EL (cell line): ENCODE measurements around the gene TGM1.

Source experiments
- DNase-seq: peaks from one replicate; pipeline ENCODE4 v3.0.0-alpha.2; 2016

TGM1 gene

DNA sequence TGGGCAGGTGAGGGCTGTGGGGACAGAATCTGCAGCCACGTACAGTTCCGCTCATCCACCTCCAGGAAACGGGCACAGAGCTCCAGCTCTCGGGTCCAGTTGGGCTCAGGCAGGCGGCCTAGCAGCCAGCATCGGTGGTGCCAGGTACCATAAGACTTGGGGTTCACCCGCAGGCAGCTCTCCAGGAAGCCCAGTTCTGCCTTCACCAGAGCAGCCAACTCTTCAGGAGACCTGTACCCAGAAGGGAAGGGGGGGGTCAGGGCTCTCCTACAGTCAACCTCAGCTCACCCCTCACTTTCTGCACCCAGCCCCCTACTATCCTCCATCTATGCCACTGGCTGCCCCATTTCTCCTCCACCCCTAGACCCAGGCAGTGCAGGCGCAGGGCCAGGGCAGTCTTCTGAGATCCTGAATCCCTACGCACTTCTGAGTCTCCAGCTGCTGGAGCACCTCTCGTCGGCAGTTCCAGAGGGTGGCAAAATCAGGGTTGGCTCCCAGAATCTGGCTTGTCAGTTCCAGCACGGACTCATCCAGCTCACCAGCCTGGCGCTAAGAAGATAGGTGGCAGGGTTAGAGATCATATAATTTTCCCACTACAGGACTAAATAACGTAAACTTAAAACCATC is 7.0 kb upstream of the TGM1 start:
- no peak for DNase-seq

DNA sequence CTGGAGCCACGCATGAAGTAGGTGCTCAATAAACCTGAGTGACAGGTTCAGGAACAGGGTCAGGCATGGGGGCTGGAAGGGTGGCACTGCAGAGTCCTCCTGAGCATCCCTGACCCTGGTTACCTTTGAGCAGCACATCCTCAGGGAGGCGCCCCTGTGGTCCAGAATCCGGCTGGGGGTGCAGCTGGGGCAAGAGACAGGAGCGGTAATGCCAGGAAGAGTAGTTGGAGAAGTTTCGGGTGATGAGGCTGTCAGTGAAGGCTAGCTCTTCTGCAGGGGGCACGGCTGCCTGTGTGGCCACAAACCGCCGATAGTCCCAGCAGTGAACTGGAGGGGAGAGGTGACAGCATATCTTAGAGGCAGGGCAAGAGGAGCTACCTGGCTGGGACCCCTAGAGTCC is 6.4 kb upstream of the TGM1 start:
- DNase-seq, result no peak

DNA sequence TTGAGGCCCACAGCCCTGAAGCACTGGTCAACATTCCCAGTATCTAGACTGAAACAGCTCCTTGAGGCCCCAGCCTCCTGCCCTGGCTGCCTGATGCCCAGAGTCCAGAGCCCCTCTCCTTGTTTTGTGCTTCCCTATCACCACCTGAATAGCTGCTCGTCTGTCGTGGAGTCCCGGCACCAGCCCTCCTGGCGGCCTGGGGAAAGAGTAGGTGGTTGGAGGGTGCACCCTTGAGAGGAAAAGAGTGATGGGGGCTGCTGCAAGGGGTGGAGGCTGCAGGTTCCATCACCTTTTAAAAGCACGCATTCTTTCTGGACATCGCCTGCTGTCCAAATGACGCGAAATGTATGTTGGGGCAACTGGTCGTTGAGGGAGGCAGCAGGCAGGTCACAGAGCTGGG is 5.2 kb upstream of the TGM1 start:
- no peak for DNase-seq

DNA sequence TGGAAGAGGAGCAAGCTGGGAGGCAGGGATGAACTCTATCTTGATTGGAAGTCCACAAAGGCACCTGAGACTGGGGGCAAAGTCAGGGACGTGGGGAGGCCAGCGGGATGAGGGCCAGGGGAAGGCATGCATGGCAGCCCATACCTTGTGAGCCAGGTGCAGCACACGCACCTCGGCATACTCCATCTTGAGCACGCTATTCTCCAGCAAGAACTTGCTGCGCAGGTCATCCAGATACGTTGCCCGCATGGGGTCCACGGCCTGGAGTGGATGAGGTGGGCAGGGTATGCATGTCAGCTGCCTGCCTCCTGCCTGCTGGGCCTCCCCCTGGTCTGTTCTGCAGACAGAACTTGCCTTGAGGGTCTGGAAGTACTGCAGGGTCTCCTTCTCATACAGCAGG is 4.5 kb upstream of the TGM1 start:
- no peak for DNase-seq

DNA sequence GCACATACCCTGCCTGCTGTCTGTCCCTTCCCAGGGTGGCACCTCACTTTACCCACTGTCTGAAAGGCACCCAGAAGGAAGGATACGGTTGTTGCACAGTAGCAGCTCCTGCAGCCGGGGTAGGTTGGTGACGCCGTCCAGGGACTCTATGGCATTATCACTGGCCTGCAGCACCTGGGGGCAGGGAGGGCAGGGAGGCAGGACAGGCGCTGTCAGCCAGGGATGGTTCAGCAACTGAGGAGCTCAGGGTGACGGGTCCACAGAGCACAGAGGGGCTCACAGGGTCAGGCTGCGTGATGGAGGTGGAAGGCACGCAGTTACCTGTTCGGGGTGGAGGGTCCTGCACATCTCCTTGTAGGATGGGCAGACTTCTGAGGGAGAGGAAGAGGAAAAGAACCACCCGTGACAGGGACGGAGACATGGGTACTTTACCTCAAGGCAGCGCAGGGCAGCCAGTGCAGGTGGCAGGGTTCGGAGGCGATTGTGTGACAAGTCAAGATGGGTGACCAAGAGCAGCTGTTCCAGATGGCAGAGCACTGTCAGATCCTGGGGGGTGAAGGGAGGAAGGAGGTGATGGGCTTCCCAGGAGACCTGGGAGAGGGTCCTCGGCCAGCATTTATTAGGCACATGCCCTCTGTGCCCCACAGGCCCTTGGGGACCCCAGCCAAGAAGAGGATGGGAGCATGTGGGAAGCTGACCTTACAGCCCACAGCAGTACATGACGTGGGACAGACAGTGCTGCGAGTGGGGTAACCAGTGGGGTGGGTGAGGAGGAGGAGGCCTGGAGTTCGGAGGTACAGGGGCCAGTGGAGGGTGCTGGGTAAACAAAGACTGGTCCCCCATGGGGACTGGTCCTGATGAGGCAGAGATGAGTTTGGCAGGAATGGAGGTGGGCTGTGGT is 3.6 kb upstream of the TGM1 start:
- no peak for DNase-seq

DNA sequence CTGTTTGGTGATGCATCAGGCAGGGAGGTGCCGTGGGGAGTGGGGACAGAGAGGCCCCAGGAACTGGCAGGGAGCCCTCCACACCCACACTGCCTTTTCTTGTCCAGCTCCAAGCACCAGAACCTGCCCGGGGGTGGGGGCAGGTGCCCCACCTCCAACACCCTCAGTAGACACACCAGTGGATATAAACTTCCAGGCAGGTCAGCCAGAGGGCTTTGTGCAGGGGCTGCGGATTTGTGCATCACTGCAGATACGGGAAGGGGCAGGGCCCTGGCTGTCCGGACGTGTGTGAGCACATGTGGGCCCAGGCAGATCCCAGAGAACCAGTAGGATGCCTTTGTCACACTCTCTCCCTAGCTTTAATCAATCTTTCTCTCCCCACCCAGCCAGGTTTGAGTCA is 1.3 kb upstream of the TGM1 start:
- DNase-seq, result no peak

DNA sequence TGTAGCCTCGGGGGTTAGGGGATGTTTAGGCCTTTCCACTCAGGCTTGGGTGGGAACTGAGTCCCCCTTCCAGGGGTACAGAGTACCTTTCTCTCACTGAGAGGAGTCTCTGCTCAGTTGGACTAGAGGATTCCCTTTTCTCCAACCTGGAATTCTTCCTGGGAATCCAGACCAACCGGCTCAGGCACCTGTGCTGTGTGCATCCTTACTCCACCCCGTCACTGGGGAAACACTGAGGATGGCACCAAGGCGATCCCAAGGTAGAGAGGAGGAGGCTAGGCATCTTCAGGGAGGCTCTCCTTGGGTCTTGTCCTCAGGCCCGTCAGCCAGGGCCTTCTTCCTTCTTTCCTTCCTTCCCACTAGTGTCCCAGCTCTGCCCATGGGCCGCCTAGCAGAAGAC is 871 bp upstream of the TGM1 start:
- no peak for DNase-seq

DNA sequence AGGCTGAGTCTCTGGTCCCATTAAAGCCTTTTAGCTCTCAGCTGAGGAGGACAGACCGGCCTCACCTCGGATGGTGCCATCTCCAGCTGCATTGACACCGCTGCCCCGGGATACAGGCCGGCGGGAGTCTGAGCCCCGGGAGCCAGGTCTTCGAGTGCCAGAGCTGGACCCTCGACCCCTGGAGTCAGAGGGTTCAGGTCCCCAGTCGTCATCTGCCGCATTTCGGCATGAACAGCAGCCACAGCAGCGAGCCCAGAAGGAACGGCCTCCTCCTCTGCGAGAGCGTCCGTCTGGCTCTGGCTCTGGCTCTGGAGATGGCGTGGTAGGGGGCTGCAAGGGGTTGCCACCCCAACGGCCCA is 1.0 kb downstream of the TGM1 start:
- DNase-seq, result no peak

DNA sequence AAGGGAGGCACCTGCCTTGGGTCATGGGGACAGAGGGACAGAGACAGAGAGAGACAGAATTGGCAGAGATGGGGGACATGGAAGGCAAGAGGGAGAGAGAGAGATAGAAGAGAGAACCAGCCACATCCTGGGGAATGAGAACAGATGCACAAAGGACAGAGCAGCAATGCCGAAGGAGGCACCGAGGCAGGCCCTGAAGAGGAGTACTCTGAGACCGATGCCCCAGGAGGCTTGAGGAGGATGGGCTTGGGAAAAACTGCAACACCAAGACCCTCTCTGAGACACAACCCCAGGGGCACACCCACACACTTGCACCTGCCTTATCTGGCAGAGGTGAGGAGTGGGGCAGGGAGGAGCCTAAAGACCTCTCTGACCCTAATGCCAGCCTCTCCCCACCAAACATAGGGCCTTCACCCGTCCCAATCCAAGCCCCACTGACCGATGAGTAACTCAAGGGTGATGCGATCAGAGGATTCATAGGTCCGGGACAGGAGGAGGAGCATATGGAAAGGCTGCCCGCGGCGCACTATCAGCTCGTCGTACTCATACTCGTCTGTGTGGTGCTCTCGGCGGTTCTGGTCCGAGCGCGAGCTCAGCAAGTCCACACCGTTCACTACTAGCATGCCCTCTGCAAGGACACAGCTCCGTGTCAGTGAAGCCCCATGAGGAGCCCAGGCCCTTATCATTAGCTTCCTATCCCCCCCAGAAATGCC is 1.6 kb downstream of the TGM1 start:
- DNase-seq, result no peak

DNA sequence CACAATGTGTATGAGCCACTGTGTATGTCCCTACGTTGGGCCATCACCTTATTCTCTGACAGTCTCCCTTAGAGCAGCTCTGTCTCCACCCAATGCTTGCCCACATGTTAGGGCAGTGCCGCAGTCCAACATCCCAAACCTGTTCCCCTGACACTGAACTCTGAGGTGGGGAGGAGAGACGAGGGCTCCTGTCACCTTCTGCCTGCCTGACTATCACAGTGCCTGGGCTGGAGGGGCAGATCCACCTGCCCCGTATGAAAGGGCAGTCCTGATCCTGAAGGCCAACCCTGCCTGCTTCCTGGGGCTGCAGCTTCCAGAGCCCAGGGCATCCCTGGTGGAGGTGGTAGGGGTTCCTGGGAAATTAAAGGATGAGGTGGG is 2.2 kb downstream of the TGM1 start:
- DNase-seq, result no peak

DNA sequence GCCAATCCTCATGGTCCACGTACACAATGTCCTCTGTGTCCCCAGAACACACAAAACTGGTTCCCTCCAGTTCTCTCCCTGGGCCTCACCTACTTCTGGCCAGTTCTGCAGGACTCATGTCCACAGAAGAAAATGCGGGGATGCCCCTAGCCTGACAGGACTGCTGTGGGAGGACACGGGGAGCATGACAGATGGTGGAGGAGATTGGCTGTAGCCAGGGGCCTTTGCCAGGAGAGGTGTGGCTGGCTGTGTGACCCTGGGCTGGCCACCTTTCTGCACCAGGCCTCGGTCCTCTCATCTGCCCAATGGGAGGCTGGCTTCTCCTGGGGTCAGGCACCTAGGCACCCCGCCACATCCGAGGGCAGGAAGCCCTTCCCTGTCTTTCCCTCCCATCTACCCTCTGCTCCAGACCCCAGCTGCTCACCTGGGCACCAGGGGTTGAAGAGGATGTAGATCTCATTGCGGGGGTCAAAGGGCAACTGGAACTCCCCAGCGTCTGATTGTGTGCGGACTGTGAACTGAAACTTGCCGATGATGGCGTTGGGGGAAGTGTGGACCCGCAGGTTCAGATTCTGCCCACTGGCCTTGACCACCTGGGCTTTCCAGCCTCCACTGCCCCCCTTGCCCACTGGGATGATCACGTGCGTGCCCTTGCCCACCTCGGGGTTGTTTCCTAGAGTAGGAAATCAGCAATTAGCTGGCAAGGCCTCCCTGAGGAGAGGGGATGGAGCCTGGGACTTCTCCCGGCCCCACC is 2.8 kb downstream of the TGM1 start:
- DNase-seq, result no peak

DNA sequence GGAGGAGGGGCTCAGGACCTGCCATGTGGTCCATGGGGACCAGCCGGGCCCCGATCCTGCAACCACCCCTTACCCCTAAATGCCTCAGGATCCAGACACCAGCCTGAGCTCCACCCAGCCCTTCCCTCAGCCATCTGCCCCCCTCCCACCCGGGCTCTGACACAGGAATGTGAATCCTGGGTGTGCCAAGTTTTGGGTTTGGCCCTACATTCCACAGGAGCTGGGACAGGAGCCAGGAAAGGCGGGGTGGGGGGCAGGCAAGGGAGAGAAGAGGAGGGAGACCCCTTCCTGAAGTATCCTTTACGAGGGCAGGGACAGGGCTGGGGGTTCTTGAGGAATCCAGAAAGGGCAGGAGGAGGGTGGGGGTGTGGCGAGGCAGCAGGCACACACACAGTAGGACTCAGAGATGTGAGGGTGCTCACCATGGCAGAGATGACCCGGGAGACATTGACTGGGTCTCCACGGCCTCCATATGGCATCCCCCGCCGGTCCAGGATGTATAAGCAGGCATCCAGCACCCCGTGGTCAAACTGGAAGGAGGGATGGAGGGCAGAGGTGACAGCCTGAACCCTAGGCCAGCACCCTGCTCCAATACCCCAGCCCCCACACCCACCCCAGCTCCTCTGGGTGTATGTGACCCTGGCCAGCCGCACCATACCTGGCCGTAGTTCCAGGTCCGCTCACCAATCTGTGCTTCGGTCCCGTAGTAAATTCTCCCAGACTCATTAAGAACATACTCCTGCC is 3.5 kb downstream of the TGM1 start:
- DNase-seq, result peak; percentile 75

DNA sequence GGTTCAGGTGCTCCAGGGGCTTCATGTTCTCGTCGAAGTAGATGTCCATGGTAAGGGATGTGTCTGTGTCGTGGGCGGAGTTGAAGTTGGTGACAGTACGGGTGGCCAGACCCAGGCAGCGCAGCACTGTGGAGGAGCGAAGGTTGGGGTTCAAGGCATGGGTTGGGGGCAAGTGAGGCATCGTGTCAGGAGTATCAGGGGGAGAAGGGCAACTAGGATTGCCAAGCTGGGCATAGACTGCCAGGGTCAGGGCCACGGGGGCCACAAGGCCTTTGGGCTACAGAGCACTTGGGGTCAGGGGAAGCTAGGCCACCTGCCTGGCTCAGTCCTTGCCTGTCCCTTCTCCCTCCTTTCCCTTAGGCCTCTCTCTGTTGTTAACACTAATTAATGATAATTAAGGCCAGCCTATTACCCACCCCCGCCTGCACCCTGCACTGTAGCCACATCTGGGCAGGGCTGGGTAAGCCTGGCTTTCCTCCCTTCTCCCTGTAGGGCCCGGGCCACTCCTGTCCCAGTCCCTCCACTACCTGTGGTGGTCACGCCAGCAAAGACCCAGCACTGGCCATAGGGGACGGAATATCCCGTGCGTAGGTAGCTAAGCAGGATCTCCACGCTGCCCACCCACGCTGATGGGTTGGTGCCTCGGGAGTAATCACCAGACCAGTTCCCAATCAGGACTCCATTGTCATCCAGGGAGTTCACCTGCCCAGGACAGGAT is 4.3 kb downstream of the TGM1 start:
- no peak for DNase-seq

DNA sequence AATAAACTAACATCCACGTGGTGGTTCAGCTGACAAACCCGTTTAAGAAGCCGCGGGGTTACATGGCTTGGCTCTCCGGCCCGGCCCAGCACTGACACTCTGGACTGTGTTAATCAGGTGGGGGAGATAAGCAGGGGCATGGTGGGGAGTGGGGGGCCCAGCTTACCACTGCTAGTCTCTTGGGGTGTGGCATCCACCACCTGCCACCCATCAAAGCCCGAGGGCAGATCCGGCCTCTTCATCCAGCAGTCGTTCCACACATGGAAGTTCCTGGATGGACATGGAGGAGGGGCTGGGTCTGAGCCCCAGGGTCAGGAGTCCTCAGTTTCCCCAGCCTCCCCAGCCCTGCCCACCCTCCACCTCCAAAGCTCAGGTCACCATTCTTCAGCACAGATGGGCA is 4.9 kb downstream of the TGM1 start:
- no peak for DNase-seq

DNA sequence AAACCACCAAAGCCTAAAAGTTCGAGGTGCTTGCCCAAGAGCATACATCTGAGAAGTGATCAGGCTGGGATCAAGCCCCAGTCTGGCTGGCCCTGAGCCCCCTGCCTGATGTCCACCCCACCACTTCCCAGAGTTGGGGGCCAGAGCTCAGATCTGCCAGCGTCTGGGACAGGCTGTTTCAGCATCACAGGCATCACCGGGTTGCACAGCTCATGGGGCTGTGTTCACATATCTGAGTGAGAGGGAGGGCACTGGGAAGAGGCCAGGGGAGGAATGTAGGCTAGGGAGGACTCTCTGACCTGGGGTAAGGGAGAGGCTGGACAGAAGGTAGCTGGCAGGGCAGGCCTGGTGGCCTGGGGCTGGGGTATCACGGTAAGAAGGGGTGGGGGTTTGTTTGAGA is 6.0 kb downstream of the TGM1 start:
- no peak for DNase-seq

DNA sequence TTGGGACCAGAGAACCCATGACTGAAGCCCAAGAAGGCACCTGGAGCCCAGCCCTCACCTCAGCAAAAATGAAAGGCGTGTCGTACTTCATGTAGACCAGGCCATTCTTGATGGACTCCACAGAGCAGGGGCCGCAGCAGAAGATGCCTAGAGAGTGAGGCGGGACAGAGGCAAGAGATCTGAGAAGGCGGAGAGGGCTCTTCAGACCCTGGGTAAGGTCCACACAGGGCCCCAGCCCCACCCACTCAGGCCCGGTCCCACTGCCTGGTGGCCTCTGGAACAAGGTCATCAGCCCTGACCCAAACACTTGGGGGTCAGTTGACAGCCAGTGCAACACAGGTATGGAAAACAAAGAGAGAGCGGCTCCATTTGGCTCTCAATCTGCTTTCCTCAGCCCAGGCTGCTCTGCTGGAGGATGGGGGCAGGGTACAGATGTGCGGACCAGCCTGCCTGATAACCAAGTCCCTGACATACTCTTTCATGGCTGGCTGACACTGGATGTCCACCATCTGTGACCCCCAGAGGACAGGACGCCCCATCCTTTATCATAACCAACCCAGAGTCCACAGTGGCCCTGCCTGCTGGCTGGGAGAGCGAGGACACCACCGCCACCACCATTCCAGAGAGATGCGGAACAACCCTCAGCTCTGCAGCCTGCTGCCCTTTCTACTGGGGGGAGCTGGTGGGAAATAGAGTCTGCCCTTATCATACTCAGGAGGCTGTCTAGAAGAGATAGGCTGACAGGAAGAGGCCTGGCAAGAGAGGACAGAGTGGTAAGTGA is 6.9 kb downstream of the TGM1 start:
- DNase-seq, result no peak

DNA sequence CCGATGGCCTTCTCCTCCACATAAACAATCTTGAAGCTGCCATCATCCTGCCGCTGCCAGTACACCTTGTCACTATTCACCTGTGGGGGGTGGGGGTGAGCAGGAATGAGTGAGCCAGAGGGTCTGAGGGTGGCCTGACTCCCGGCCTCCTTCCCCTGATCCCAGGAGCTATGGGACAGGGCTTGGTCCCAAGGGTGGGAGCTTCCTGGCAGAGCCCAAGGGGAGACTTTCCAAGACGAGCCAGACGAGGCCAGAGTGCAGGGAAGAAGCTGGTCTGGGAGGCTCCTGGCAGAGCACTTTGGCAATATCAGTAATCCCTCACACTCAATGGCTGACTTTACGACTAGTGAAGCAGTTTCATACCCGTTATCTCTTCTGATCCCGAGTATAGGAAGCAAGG is 7.5 kb downstream of the TGM1 start:
- no peak for DNase-seq

DNA sequence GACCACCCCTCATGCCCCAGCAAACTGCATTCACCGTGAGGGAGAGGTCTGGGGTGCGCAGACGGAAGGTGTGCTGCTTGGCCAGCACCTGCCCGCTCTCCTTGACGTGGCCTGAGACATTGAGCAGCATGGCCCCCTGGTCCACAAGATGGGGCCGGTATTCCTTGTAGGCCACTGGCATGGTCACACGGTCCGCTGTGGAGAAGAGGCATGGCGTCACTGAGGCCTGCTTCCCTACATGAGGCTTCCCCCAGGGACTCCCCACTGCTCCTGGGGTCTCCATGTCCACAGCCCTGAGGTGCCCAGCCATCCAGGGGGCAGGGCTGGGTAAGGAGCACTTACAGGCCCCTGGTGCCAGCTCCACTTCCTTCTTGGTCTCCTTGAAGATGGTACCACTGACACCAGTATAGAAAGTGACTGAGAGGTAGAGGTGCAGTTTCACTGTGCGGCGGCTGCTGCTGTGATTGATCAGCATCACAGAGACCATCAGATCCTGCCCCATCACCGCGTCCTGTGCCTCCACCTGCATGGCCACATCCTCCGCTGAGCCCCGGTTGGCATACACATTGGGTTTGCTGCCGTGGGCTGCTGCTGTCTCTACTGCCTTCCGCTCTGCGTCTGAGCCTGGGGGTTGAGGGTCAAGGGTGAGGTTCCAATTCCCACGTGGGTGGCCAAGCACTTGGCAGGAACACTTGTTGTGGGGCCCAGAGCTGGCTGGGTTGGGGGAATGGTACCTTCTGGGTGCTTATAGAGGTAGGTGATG is 8.2 kb downstream of the TGM1 start:
- no peak for DNase-seq

DNA sequence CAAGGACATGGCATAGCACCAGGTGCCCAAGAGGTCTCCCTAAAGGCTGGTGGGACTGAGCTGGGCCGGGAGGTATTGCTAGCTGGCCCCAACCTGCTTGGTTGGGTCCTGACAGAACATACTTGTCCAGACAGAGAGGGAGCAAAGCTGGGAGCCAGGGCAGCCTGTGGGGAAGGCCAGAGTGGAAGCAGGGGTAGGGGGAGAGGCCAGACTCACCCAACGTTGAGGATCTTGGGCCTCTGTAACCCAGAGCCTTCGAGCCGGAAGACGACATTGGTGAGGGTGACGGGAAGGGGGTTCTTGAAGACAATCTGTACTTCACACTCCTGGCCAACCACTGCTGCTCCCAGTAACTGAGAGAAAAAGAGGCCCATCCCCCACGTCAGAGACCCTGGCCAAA is 9.0 kb downstream of the TGM1 start:
- DNase-seq, result no peak
